ENCODE data around the gene MAGI2. TPM values are rescaled to one million over a fixed set of nuclear protein-coding genes. Genes with fewer than 3 reads are reported as not detected.

The MAGI2 gene
- total RNA-seq, 2 experiments from 2014 or later: 0.03 to 0.17 TPM

GRCh38 chr7:79257959-79258358 lies 195.5 kb downstream of the MAGI2 start:
- CTCF ChIA-PET (ENCODE audit: unreplicated experiment): no interaction called here
- H3K4me3 ChIP-seq (ENCODE audit: low read depth, low read length, poor library complexity, severe bottlenecking): no peak overlapping the region
- no peaks in the 10 kb centered on the region for H3K79me2 ChIP-seq (ENCODE audit: insufficient read depth, low read depth, low read length)
- POLR2A ChIA-PET: no interaction called here
- H2AFZ ChIP-seq (ENCODE audit: low read length): no peak overlapping the region
- H4K20me1 ChIP-seq (ENCODE audit: insufficient read depth, low read length): no peaks in the 10 kb centered on the region
- TF ChIP-seq CTCF (conservative IDR thresholded peaks at IDR 0.05; ENCODE audit: low read length) (no peak), EZH2phosphoT487 (IDR thresholded peaks at IDR 0.05; ENCODE audit: borderline replicate concordance, low read depth, low read length) (no peak)
- H3K9me2 ChIP-seq (ENCODE audit: insufficient read depth, low read length): no peaks in the 10 kb centered on the region
- no peaks in the 10 kb centered on the region for H3K9me3 ChIP-seq (ENCODE audit: low read length)
- no peaks in the 10 kb centered on the region for H3K36me3 ChIP-seq (ENCODE audit: insufficient read depth, low read length)
- intact Hi-C loops (cut with micrococcal nuclease; ENCODE audit: unreplicated experiment): no loop called here
- H3K27ac ChIP-seq (ENCODE audit: low read depth, low read length, poor library complexity, severe bottlenecking): no peak overlapping the region
- no peaks in the 10 kb centered on the region for H3K4me1 ChIP-seq (ENCODE audit: insufficient read depth, low read length, poor library complexity, severe bottlenecking)
- H3K4me2 ChIP-seq (ENCODE audit: low read length): no peak overlapping the region
- no TSS peak for BruUV-seq (replicated peaks)
- DNase-seq (ENCODE audit: low spot score): no peak

- Histone ChIP-seq H3K9me3 (ENCODE audit: low read length) (no peaks in the 10 kb centered on the region), H3K27ac (ENCODE audit: low read depth, low read length, poor library complexity, severe bottlenecking) (no peak overlapping the region), H3K4me3 (ENCODE audit: low read depth, low read length, poor library complexity, severe bottlenecking) (no peak overlapping the region), H3K9me2 (ENCODE audit: insufficient read depth, low read length) (no peaks in the 10 kb centered on the region), H4K20me1 (ENCODE audit: insufficient read depth, low read length) (no peaks in the 10 kb centered on the region), H3K4me1 (ENCODE audit: insufficient read depth, low read length, poor library complexity, severe bottlenecking) (no peaks in the 10 kb centered on the region), H3K79me2 (ENCODE audit: insufficient read depth, low read depth, low read length) (no peaks in the 10 kb centered on the region), H2AFZ (ENCODE audit: low read length) (no peak overlapping the region), H3K36me3 (ENCODE audit: insufficient read depth, low read length) (no peaks in the 10 kb centered on the region), H3K4me2 (ENCODE audit: low read length) (no peak overlapping the region)
- ChIA-PET POLR2A (interaction anchor here (0.6 kb wide), 1 partner anchor 131 kb away, joined by 3 read pairs; no protein-coding TSS in a partner anchor), CTCF (ENCODE audit: unreplicated experiment) (no interaction called here)
- DNase-seq (ENCODE audit: low spot score): no peak
- intact Hi-C loops (cut with micrococcal nuclease; ENCODE audit: unreplicated experiment): no loop called here
- BruUV-seq (replicated peaks): no TSS peak
- TF ChIP-seq EZH2phosphoT487 (IDR thresholded peaks at IDR 0.05; ENCODE audit: borderline replicate concordance, low read depth, low read length) (no peak), CTCF (conservative IDR thresholded peaks at IDR 0.05; ENCODE audit: low read length) (0 out of 2 replicates have a peak, but pooled peaks have one; percentile 11)
Observed at GRCh38 chr7:79245623-79246249, 207.7 kb downstream of the MAGI2 start.

- POLR2A ChIA-PET: no interaction called here
- H3K4me2 ChIP-seq (ENCODE audit: low read length): no peak overlapping the region
- DNase-seq (ENCODE audit: low spot score): no peak
- H3K9me3 ChIP-seq (ENCODE audit: low read length): no peaks in the 10 kb centered on the region
- CTCF ChIA-PET (ENCODE audit: unreplicated experiment): no interaction called here
- H3K4me1 ChIP-seq (ENCODE audit: insufficient read depth, low read length, poor library complexity, severe bottlenecking): no peaks in the 10 kb centered on the region
- no peak overlapping the region for H2AFZ ChIP-seq (ENCODE audit: low read length)
- no peaks in the 10 kb centered on the region for H3K79me2 ChIP-seq (ENCODE audit: insufficient read depth, low read depth, low read length)
- H3K27ac ChIP-seq (ENCODE audit: low read depth, low read length, poor library complexity, severe bottlenecking): no peak overlapping the region
- no peaks in the 10 kb centered on the region for H3K36me3 ChIP-seq (ENCODE audit: insufficient read depth, low read length)
- no peaks in the 10 kb centered on the region for H4K20me1 ChIP-seq (ENCODE audit: insufficient read depth, low read length)
- no peaks in the 10 kb centered on the region for H3K9me2 ChIP-seq (ENCODE audit: insufficient read depth, low read length)
- TF ChIP-seq EZH2phosphoT487 (IDR thresholded peaks at IDR 0.05; ENCODE audit: borderline replicate concordance, low read depth, low read length) (no peak), CTCF (conservative IDR thresholded peaks at IDR 0.05; ENCODE audit: low read length) (no peak)
- intact Hi-C loops (cut with micrococcal nuclease; ENCODE audit: unreplicated experiment): no loop called here
- BruUV-seq (replicated peaks): no TSS peak
- no peak overlapping the region for H3K4me3 ChIP-seq (ENCODE audit: low read depth, low read length, poor library complexity, severe bottlenecking)
Observed at GRCh38 chr7:79244482-79244881, 209.0 kb downstream of the MAGI2 start.
